Measurements from ENCODE around the gene RARS2. TPM values are rescaled to one million over a fixed set of nuclear protein-coding genes. Genes with fewer than 3 reads are reported as not detected.

Gene RARS2
- total and polyA plus RNA-seq, 2 experiments from 2014 or later, result 31.8 to 38.5 TPM

DNA sequence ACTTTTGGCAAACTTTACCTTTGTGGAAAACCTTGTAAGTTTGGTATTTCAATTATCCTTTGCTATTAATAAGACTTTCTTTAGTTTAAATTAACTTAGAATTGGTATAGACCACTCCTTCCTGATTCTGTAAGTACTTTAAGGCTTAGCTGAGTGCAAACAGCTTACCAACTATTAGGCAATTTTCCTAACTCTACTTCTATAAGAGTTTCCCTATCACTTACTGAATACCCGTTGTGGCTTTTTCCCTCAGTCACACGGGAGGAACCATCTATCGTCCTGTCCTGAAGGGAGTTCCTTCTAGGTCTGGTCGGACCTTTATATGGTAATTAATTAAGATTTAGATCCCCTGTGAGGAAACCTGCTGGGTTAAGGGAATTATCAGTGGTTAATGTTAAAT is 107.4 kb downstream of the RARS2 start:
- Mint-ChIP-seq H3K36me3 (ENCODE audit: low read depth) (peaks cover 38% of the 10 kb centered on the region), H3K4me1 (peaks cover 5% of the 10 kb centered on the region), H3K9me3 (peaks cover 14% of the 10 kb centered on the region), H3K27me3 (ENCODE audit: insufficient read depth, low read depth, poor library complexity) (no peaks in the 10 kb centered on the region), H3K4me3 (no peak overlapping the region), H3K27ac (no peak overlapping the region)
- H3F3A ChIP-seq (replicated peaks; ENCODE audit: low read depth), result no peaks in the 10 kb centered on the region
- H2AFZ ChIP-seq, result no peak overlapping the region
- H3K4me3 ChIP-seq, result no peak overlapping the region
- TF ChIP-seq, protein P1, sequence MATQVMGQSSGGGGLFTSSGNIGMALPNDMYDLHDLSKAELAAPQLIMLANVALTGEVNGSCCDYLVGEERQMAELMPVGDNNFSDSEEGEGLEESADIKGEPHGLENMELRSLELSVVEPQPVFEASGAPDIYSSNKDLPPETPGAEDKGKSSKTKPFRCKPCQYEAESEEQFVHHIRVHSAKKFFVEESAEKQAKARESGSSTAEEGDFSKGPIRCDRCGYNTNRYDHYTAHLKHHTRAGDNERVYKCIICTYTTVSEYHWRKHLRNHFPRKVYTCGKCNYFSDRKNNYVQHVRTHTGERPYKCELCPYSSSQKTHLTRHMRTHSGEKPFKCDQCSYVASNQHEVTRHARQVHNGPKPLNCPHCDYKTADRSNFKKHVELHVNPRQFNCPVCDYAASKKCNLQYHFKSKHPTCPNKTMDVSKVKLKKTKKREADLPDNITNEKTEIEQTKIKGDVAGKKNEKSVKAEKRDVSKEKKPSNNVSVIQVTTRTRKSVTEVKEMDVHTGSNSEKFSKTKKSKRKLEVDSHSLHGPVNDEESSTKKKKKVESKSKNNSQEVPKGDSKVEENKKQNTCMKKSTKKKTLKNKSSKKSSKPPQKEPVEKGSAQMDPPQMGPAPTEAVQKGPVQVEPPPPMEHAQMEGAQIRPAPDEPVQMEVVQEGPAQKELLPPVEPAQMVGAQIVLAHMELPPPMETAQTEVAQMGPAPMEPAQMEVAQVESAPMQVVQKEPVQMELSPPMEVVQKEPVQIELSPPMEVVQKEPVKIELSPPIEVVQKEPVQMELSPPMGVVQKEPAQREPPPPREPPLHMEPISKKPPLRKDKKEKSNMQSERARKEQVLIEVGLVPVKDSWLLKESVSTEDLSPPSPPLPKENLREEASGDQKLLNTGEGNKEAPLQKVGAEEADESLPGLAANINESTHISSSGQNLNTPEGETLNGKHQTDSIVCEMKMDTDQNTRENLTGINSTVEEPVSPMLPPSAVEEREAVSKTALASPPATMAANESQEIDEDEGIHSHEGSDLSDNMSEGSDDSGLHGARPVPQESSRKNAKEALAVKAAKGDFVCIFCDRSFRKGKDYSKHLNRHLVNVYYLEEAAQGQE (IDR thresholded peaks at IDR 0.05; ENCODE audit: unreplicated experiment), result no peak
- no peak for TF ChIP-seq EZH2phosphoT487 (IDR thresholded peaks at IDR 0.05; ENCODE audit: unreplicated experiment)
- TF ChIP-seq, protein P2, sequence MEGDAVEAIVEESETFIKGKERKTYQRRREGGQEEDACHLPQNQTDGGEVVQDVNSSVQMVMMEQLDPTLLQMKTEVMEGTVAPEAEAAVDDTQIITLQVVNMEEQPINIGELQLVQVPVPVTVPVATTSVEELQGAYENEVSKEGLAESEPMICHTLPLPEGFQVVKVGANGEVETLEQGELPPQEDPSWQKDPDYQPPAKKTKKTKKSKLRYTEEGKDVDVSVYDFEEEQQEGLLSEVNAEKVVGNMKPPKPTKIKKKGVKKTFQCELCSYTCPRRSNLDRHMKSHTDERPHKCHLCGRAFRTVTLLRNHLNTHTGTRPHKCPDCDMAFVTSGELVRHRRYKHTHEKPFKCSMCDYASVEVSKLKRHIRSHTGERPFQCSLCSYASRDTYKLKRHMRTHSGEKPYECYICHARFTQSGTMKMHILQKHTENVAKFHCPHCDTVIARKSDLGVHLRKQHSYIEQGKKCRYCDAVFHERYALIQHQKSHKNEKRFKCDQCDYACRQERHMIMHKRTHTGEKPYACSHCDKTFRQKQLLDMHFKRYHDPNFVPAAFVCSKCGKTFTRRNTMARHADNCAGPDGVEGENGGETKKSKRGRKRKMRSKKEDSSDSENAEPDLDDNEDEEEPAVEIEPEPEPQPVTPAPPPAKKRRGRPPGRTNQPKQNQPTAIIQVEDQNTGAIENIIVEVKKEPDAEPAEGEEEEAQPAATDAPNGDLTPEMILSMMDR (conservative IDR thresholded peaks at IDR 0.05; ENCODE audit: low read depth in 2 of 2), result no peak
- no peak for TF ChIP-seq NANOG (IDR thresholded peaks at IDR 0.05; ENCODE audit: borderline replicate concordance)
- no peak for TF ChIP-seq EZH2 (IDR thresholded peaks at IDR 0.05; ENCODE audit: low read depth, unreplicated experiment)
- TF ChIP-seq ZNF331 (CRISPR knock-in tag; IDR thresholded peaks at IDR 0.05; ENCODE audit: low read depth), result no peak
- TF ChIP-seq JUNB (IDR thresholded peaks at IDR 0.05; ENCODE audit: unreplicated experiment), result no peak
- TF ChIP-seq, protein P3, sequence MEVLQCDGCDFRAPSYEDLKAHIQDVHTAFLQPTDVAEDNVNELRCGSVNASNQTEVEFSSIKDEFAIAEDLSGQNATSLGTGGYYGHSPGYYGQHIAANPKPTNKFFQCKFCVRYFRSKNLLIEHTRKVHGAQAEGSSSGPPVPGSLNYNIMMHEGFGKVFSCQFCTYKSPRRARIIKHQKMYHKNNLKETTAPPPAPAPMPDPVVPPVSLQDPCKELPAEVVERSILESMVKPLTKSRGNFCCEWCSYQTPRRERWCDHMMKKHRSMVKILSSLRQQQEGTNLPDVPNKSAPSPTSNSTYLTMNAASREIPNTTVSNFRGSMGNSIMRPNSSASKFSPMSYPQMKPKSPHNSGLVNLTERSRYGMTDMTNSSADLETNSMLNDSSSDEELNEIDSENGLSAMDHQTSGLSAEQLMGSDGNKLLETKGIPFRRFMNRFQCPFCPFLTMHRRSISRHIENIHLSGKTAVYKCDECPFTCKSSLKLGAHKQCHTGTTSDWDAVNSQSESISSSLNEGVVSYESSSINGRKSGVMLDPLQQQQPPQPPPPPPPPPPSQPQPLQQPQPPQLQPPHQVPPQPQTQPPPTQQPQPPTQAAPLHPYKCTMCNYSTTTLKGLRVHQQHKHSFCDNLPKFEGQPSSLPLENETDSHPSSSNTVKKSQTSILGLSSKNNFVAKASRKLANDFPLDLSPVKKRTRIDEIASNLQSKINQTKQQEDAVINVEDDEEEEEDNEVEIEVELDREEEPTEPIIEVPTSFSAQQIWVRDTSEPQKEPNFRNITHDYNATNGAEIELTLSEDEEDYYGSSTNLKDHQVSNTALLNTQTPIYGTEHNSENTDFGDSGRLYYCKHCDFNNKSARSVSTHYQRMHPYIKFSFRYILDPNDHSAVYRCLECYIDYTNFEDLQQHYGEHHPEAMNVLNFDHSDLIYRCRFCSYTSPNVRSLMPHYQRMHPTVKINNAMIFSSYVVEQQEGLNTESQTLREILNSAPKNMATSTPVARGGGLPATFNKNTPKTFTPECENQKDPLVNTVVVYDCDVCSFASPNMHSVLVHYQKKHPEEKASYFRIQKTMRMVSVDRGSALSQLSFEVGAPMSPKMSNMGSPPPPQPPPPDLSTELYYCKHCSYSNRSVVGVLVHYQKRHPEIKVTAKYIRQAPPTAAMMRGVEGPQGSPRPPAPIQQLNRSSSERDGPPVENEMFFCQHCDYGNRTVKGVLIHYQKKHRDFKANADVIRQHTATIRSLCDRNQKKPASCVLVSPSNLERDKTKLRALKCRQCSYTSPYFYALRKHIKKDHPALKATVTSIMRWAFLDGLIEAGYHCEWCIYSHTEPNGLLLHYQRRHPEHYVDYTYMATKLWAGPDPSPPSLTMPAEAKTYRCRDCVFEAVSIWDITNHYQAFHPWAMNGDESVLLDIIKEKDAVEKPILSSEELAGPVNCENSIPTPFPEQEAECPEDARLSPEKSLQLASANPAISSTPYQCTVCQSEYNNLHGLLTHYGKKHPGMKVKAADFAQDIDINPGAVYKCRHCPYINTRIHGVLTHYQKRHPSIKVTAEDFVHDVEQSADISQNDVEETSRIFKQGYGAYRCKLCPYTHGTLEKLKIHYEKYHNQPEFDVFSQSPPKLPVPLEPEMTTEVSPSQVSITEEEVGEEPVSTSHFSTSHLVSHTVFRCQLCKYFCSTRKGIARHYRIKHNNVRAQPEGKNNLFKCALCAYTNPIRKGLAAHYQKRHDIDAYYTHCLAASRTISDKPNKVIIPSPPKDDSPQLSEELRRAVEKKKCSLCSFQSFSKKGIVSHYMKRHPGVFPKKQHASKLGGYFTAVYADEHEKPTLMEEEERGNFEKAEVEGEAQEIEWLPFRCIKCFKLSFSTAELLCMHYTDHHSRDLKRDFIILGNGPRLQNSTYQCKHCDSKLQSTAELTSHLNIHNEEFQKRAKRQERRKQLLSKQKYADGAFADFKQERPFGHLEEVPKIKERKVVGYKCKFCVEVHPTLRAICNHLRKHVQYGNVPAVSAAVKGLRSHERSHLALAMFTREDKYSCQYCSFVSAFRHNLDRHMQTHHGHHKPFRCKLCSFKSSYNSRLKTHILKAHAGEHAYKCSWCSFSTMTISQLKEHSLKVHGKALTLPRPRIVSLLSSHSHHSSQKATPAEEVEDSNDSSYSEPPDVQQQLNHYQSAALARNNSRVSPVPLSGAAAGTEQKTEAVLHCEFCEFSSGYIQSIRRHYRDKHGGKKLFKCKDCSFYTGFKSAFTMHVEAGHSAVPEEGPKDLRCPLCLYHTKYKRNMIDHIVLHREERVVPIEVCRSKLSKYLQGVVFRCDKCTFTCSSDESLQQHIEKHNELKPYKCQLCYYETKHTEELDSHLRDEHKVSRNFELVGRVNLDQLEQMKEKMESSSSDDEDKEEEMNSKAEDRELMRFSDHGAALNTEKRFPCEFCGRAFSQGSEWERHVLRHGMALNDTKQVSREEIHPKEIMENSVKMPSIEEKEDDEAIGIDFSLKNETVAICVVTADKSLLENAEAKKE (CRISPR knock-in tag; IDR thresholded peaks at IDR 0.05), result no peak
- no peak for TF ChIP-seq ZNF114 (CRISPR knock-in tag; IDR thresholded peaks at IDR 0.05)
- no peak for TF ChIP-seq POLR2AphosphoS5 (IDR thresholded peaks at IDR 0.05; ENCODE audit: low read depth)
- TF ChIP-seq CREB1 (CRISPR knock-in tag; IDR thresholded peaks at IDR 0.05; ENCODE audit: low read depth), result no peak
- TF ChIP-seq, protein P4, sequence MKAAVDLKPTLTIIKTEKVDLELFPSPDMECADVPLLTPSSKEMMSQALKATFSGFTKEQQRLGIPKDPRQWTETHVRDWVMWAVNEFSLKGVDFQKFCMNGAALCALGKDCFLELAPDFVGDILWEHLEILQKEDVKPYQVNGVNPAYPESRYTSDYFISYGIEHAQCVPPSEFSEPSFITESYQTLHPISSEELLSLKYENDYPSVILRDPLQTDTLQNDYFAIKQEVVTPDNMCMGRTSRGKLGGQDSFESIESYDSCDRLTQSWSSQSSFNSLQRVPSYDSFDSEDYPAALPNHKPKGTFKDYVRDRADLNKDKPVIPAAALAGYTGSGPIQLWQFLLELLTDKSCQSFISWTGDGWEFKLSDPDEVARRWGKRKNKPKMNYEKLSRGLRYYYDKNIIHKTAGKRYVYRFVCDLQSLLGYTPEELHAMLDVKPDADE (IDR thresholded peaks at IDR 0.05), result no peak
- no peak for TF ChIP-seq STAT1 (IDR thresholded peaks at IDR 0.05; ENCODE audit: unreplicated experiment)
- no peaks in the 10 kb centered on the region for H3K36me3 ChIP-seq (ENCODE audit: insufficient read depth)
- ATAC-seq (no peak), DNase-seq (ENCODE audit: low spot score) (no peak)
- no peaks in the 10 kb centered on the region for H3K4me1 ChIP-seq (ENCODE audit: insufficient read depth)
- no peaks in the 10 kb centered on the region for H3K79me2 ChIP-seq (replicated peaks; ENCODE audit: insufficient read depth)
- H3K9me2 ChIP-seq (ENCODE audit: insufficient read depth), result no peaks in the 10 kb centered on the region
- no peaks in the 10 kb centered on the region for H3K27me3 ChIP-seq (ENCODE audit: insufficient read depth)
- H3K27ac ChIP-seq (ENCODE audit: low read depth), result no peak overlapping the region
- H3K4me2 ChIP-seq, result no peak overlapping the region
- H4K20me1 ChIP-seq (replicated peaks; ENCODE audit: insufficient read depth), result no peaks in the 10 kb centered on the region
